ENCODE results near the gene CWC15.
"Not testable (repeated sequence)": the region's sequence is repeated elsewhere in the genome, so short reads cannot be mapped to it uniquely, and the experiment has no call there.

Gene CWC15

DNA sequence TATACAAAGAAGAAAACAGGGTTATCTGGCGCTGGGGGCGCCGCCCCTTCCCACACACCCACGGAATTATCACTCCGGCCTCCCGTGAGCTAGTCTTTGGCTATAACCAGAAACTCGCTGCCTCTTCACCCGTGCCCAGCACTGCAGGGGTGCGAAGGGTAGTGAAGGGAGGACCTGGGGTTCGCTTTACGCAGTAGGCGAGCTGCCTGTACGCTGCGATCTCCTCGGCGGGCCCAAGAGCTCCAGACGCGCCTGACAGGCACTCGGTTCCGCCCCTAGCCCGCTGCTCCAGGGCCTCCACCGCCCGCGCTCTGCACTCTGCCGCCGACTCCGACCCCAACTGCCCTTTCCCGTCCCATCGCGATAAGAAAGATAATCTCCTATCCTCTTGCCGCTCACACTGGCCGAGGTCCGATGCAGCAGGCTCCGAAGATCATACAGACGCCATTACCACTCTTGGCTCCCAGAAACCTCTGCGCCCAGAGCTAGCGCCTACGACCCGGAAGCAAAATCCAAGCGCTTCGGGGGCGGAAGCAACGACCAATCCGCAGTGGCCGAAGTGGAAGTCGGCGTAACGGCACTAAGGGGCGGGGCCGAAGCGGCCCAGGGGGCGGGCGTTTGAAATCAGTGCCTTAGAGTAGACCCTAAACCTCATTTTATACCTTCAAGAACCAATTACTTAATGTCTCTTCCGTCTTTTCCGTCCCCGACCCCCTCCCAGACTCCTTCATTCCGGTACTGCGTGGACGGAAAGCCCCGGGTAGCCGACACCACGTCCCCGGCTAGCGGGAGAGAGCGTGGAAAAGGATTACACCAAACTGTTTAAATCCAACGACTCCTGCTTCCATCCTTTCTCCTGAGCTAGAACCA, at the start of gene CWC15, which contains the start of gene KDM4D:
TSS of gene CWC15 (minus strand) at position 458 of the 870 bp plus-strand sequence. CDS start 1,371 bp downstream, outside the sequence.
TSS of gene KDM4D (plus strand) at position 611 of the 870 bp plus-strand sequence. CDS start 23,664 bp downstream, outside the sequence.
- DNase-seq (ENCODE audit: low read depth, low spot score): peak; percentile 87

GRCh38 chr11:95021468-95021867, 48.1 kb upstream of the CWC15 start:
- DNase-seq (ENCODE audit: low read depth, low spot score): not testable (repeated sequence)

- no peak for DNase-seq (ENCODE audit: low read depth, low spot score)
These were observed 42.8 kb upstream of the CWC15 start for GRCh38 chr11:95016139-95016538.

GRCh38 chr11:95014184-95014821, 40.9 kb upstream of the CWC15 start:
- DNase-seq (ENCODE audit: low read depth, low spot score): no peak

DNA sequence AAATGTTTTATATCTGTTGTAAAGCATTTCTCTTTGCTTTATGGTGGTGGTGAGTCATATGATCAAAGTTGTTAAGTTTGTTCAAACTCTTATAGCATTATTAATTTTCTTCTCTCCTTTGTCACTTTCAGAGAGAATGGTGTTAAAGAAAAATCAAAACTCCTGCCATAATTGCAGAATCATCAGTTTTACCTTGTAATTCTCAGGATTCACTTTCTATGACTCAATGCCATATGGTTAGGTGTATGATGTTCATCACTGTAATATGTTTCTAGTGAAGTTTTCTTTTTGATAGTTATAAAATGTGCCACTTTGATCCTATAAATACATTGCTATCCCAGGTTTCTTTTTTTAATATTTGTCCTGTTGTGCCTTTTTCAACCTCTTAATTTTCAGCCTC, 38.0 kb upstream of the CWC15 start:
- DNase-seq (ENCODE audit: low read depth, low spot score): no peak

DNA sequence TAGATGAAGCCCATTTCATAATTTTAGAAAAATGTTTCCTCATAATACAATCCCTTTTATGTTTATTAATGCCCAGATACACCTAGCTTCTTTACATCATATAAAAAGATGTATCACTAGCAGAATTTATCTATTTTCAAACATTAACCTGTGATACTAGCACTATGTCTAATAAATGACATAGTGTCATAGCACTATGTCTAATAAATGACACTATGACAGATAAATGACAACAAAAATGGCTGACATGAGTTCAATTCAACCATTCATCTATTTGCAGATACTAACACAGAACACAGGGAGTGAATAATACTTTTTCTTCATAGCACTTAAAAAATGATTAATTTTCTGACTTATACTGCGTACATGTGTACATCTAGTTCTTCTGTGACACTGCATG, 32.3 kb upstream of the CWC15 start:
- no peak for DNase-seq (ENCODE audit: low read depth, low spot score)

- DNase-seq (ENCODE audit: low read depth, low spot score): no peak
These were observed 30.4 kb upstream of the CWC15 start for GRCh38 chr11:95003716-95004115.

- DNase-seq (ENCODE audit: low read depth, low spot score): no peak
These were observed 24.9 kb upstream of the CWC15 start for GRCh38 chr11:94998285-94998684.

GRCh38 chr11:94997437-94997836, 24.1 kb upstream of the CWC15 start:
- no peak for DNase-seq (ENCODE audit: low read depth, low spot score)

DNA sequence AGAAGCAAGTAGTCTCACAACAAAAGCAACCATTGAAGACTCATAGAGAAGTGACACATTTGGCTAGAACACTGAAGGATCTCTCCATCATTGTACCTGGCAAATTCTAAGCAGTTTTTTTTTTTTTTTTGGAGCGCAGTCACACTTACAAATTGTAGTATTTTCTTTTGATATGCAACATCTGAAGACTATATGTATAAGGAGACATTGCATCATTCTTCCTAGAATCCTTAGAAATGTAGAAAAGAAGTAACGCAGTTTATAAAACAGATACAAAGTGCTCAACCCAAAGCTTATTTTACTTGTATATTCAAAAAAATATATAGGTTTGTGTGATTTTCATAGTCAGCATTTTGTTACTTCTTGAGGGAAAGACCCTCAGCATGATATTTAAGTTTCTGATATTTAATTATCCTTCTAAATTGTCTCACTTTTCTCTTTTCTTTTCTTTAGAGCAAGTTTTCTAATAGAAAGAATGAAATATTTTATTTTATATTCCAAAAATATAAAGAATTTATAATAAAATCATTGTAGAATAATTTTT, 20.1 kb upstream of the CWC15 start:
- no peak for DNase-seq (ENCODE audit: low read depth, low spot score)

GRCh38 chr11:94988748-94989147, 15.4 kb upstream of the CWC15 start:
- DNase-seq (ENCODE audit: low read depth, low spot score): no peak

GRCh38 chr11:94987378-94987777, 14.0 kb upstream of the CWC15 start:
- no peak for DNase-seq (ENCODE audit: low read depth, low spot score)

DNA sequence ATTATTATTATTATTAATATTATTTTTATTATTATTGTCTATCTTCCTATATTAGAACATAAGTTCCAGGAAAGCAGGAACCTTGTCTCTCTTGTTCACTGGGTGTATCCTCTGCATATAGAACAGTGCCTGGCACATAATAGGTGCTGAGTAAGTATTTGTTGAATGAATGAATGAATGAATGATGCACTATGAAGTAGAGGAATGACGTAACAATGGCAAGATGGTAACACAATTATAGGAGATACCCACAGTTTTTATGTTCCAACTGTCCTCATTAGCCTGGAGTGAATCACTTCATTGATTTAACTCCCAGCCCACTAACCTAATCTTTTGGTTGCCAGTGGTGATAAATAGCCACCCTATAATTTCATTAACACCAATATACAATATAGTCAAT, 2.2 kb upstream of the CWC15 start:
- no peak for DNase-seq (ENCODE audit: low read depth, low spot score)

- DNase-seq (ENCODE audit: low read depth, low spot score): no peak
These were observed 822 bp upstream of the CWC15 start for GRCh38 chr11:94974178-94974577.

DNA sequence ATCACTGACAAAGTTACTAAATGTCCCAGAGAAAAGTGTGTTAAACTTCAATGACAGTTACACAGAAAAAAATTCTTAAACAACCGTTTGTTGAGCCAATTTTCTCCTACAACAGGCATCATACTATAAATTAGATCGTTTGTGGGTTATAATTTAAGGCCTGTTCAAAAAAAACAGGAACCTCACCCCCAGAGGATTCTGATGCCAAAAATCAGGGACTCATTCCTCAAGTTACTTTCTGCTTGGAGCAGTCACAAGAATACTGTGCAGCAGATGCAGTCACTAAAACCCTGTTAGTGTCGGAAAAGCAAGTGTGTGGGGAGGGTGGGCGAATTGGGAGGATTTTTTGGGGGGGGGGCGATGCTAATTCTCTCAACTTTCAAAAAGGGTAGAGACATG, 657 bp downstream of the CWC15 start:
- DNase-seq (ENCODE audit: low read depth, low spot score): no peak

GRCh38 chr11:94968334-94968958, 4.9 kb downstream of the CWC15 start:
- DNase-seq (ENCODE audit: low read depth, low spot score): no peak

DNA sequence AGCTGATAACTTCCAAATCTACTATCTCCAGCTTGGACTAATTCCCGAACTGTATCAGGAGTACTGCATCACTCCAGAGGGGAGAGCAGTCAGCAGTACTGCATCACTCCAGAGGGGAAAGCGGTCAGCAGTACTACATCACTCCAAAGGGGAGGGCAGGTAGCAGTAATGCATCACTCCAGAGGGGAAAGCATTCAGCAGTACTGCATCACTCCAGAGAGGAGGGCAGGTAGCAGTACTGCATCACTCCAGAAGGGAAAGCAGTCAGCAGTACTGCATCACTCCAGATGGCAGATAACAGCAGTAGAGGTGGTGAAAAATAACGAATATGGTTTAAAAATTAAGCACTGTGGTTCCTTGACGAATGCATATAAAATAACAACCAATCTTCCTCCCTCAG, 8.4 kb downstream of the CWC15 start:
- DNase-seq (ENCODE audit: low read depth, low spot score): no peak

DNA sequence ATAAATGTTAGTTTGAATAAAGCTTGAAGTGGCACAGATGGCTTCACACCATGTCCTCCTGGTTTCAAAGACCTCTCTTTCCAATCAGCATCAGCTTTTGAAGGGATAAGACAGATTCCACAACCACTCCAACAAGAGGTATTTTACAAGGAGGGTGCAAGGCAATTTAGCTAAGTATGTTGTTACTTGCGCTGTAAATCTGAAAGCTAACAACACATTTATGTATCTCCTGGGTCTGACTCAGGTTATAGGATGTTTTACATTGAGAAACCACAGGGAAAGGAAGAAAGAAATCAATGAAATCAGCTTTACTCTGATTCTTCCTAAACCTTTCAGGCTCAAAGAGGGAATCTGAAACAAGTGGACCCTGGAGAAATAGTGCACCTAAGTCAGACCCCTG, 12.1 kb downstream of the CWC15 start:
- DNase-seq (ENCODE audit: low read depth, low spot score): no peak

GRCh38 chr11:94960488-94960887, 12.9 kb downstream of the CWC15 start:
- no peak for DNase-seq (ENCODE audit: low read depth, low spot score)

DNA sequence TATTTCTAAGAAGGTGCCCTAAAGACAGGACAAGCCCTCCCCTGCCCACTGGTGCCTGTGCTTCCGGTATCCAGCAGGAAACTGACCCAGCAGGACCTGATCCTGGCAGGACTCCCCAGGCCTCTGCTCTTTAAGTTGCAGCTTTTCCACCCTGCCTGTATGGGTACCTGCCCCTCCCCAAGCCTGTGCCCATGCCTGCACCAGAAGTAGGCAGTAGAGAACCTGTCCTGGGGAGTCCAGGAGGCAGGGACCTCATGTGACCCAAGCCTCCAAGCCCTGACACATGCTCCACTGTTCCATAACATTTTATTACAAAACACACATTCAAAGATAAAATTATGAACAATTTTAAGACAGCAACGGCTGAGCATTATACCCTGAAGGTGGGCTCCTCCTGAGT, 14.2 kb downstream of the CWC15 start:
- DNase-seq (ENCODE audit: low read depth, low spot score): no peak

DNA sequence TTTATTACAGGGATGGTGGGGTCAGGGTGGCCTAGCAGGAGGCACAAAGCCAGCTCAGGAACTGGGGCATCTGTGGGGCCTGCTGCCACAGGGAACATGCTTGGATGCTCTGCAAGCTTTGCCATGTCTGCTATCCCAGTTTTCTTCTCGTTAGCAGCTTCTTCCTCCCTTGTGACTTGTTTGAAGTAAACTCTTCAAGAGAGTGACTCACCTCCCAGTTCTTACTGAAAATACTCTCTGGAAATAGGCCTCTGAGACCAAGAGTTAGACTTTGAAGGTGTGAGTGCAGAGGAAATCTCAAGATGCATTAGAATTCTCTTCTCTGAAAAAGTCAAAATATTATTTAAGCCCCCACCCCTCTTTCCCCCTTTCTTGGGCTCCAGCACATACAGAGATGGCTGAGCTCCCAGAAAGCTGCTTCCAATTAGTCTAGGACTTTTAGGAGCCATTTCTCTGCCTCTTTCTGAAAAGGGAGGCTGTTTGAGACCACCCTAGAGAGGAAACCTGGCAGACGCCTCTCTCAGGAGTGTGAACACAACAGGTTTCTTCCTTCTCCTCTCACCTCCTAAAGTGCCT, 15.1 kb downstream of the CWC15 start:
- no peak for DNase-seq (ENCODE audit: low read depth, low spot score)

- DNase-seq (ENCODE audit: low read depth, low spot score): no peak
These were observed 16.4 kb downstream of the CWC15 start for GRCh38 chr11:94956963-94957362.

All from smooth muscle cell of the brain vasculature (primary cell).